Astrocyte of the hippocampus (primary cell): ENCODE data around the gene ANKRD11.
"Not testable (repeated sequence)": the region's sequence is repeated elsewhere in the genome, so short reads cannot be mapped to it uniquely, and the experiment has no call there.

Experiments used
- DNase-seq: peaks from one replicate; pipeline ENCODE4 v3.0.0; 2011; ENCODE audit warnings: low read depth, low spot score

The ANKRD11 gene

GRCh38 chr16:89268987-89269735, 221.2 kb downstream of the ANKRD11 start:
- DNase-seq, result no peak

- no peak for DNase-seq
These were observed 221.8 kb downstream of the ANKRD11 start for GRCh38 chr16:89268585-89268984.

- DNase-seq, result not testable (repeated sequence)
These were observed 222.6 kb downstream of the ANKRD11 start for GRCh38 chr16:89267746-89268145.

DNA sequence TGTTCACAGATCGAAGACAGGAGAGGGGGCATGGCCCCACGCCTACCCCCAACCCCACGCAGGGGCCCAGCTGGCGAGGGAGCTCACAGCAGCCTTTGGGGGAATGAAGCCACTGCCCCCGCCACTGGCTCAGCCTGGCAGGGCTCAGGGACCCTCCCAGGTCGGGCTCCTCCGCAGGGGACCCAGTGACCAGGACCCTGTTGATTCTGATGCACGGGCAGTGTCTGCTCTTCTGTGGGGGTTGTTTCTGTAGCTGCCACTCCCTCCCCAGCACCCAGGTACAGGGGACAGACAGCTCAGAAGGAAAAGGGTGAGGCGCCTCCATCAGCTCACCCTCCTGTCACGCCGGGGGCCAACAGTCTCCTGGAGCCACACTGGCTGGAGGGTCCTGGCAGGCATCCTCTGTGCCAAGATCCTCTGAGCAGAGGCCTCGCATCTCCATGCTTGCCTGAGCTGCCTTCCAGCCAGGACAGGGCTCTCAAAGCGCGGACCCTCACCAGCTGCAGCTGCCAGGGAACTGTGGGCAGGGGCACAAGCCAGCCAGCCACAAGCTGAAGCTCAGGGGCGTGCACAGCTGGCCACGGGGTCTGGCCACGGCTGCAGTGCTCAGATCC, 223.7 kb downstream of the ANKRD11 start:
- DNase-seq, result no peak

GRCh38 chr16:89265647-89266046, 224.7 kb downstream of the ANKRD11 start:
- no peak for DNase-seq

DNA sequence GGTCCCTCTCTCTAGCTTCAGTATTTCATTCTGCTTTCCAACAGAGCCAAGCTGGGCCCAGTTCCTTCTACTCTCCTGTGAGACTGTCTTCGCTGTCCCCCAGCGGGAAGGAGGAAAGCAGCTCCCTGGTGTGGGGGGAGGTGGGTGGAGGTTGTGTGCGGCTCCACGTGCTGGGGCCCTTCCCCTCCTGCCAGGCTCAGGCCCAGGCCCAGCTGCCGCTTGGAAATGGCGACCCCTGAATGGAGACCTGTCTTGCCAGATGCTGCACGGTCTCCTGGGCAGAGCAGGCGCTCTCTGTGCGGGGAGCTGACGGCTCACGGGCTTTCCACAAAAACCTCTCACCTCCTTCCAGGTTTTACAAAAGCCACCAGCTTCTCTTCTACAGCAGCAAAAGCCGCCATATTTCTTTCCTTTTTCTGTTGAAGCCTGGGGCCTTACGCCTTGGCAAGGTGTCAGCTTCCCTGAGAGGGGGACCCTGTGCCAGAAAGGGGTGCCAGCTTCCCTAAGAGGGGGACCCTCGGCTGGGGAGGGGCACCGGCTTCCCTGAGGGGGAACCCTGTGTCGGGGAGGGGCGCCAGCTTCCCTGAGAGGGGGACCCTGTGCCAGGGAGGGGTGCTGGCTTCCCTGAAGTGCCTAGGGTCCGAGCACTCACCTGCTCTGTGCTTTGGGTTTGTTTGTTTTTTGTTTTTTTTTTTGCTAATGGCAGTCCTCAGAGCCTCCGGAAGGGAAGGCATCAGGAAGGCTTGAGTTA, 225.4 kb downstream of the ANKRD11 start:
- no peak for DNase-seq

DNA sequence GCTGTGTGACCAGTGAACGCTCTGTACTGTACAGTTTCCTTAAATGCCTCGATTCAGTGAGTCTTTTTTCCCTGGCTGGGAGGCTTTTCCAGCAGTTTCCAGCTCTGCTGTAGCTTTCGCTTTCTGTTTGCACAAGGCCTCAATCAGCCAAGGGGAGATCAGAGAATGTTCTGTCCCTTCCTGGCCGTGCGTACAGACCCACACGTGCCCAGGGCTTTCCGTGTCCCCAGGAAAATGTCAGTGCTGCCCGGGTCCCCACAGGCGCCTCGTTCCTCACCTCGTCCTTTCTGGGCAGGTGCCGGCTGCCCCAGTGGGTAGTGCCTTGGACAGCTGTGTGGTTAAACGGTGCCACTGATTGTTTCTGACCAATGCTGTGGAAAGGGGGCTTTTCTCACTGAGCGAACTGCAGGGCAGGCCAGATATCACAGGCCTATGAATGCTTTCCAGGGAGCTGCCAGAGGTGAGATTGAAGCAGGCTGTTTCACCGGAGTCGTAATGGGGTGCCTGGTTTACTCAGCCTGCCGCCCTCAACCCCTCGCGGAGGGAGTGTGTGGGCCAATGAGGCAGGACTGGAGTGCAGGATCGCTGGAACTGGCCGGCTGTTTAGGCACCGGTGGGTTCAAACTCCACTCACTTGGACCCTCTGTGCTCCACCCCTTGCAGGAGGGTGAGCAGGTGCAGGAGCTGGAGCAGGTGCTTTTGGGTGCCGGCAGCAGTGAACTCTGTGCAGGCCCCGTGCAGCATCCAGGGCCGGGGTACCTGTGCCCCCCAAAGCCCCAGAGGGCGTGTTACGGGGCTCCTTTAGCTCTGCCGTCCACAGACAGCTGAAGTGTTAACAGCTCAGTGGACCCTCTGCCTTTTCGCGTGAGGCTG, 228.4 kb downstream of the ANKRD11 start:
- no peak for DNase-seq

GRCh38 chr16:89259901-89260300, 230.5 kb downstream of the ANKRD11 start:
- DNase-seq, result not testable (repeated sequence)

GRCh38 chr16:89257757-89258465, 232.4 kb downstream of the ANKRD11 start:
- DNase-seq, result no peak

- peak; percentile 46 for DNase-seq
These were observed 233.1 kb downstream of the ANKRD11 start for GRCh38 chr16:89257281-89257731.

DNA sequence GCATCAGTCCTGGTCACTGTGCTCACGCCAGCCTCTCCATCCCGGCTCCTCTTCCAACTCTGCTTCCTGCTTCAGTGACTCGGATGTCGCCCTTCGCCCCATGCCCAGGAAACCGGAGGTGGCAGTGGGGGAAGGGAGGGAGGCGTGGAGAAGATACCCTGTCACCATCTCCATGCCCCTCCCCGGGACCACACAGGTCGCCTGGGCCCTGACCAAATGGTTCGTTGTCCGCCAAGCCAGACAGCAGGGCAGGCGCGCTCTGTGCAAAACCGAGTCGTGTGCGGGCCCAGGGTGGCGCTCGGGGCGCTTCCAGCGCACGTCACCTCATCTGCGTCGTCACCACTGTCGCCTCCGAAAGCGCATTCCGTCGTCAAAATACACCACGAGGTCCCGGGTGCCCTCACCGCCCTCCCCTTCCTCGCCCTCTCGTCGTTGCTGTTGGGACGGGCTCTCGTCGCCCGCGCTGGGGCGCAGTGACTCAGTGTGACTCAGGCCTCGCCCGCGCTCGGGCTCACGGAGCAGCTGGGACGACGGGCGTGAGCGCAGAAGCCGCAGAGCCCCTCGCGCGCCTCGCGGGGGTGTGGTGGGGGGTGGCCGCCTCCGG, 233.6 kb downstream of the ANKRD11 start:
- DNase-seq, result peak; percentile 79

- DNase-seq, result no peak
These were observed 236.6 kb downstream of the ANKRD11 start for GRCh38 chr16:89253548-89254287.

- no peak for DNase-seq
These were observed 242.0 kb downstream of the ANKRD11 start for GRCh38 chr16:89248196-89248982.

DNA sequence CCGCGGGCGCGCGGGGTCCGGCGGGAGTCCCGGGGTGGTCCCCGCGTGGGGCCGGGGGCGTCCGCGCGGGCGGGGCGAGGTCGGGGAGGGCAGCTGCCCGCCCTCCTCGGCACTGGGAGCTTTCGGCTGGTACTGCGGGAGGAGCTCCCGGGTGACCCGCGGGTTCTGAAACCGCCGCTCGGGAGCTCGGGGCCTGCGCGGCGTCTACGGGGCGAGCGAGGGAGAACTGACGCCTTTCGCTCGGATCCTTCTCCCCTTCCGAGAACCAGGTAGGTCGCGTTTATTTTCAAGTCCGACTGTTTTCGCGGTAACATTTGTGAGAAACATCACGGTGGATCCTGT, 242.7 kb downstream of the ANKRD11 start:
- not testable (repeated sequence) for DNase-seq

- DNase-seq, result peak; percentile 92
These were observed 243.2 kb downstream of the ANKRD11 start for GRCh38 chr16:89246903-89247733.

DNA sequence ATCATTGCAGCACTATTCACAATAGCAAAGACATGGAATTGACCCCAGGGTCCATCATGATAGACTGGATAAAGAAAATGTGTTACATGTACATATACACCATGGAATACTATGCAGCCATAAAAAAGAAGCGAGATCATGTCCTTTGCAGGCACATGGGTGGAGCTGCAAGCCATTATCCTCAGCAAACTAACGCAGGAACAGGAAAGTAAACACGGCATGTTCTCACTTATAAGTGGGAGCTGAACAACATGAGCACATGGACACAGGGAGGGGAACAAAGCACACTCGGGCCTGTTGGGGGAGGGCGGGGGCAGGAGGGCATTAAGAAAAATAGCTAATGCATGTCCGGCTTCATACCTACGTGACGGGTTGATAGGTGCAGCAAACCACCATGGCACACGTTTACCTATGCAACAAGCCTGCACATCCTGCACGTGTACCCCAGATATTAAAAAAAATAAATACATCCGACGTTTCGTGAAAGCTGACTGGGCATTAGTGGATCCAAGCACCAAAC, 243.9 kb downstream of the ANKRD11 start:
- no peak for DNase-seq

GRCh38 chr16:89244754-89245153, 245.6 kb downstream of the ANKRD11 start:
- DNase-seq, result no peak

- not testable (repeated sequence) for DNase-seq
These were observed 246.1 kb downstream of the ANKRD11 start for GRCh38 chr16:89244264-89244663.
